PC-9 (cell line): Measurements from ENCODE around the gene ESR1. TPM values are rescaled to one million over a fixed set of nuclear protein-coding genes. Genes with fewer than 3 reads are reported as not detected.

Experiments used
- BruUV-seq: library from RNA; stranded (reverse); fragments of 400-500 nt; replicated peaks from 2 replicates; lab custom pipeline; 2021; lab: Mats Ljungman, UMichigan
- CTCF ChIA-PET: fragments of 300-600 bp; sonication (Branson Sonifier 250); formaldehyde crosslinking; loops from one replicate; lab custom pipeline; 2022; ENCODE audit warnings: antibody characterized with exemption; lab: Charles Lee
- POLR2A ChIA-PET: fragments of 300-600 bp; sonication (Branson Sonifier 250); formaldehyde crosslinking; loops from one replicate; lab custom pipeline; 2022; ENCODE audit warnings: antibody characterized with exemption; ENCODE audit not compliant: unreplicated experiment; lab: Charles Lee
- DNase-seq, 2 experiments: peaks; one replicate each; pipeline versions ENCODE4 v3.0.0 to v3.0.0-alpha.2; 2015 to 2022; ENCODE audit warnings: mixed read lengths in 1 of 2
- H2AFZ ChIP-seq: fragments of 200-600 bp; sonication (generic); 2 replicates; pipeline ENCODE4 v1.8.1; 2017; ENCODE audit warnings: antibody characterized with exemption
- H3F3A ChIP-seq: fragments of 200-600 bp; sonication (generic); 2 replicates; pipeline ENCODE4 v1.8.1; 2017; ENCODE audit warnings: antibody characterized with exemption, mild to moderate bottlenecking, low read depth; ENCODE audit not compliant: insufficient read depth
- H3K27ac ChIP-seq: fragments of 200-600 bp; sonication (generic); 2 replicates; pipeline ENCODE4 v1.6.1; 2016; ENCODE audit warnings: mixed run types
- H3K27me3 ChIP-seq: fragments of 200-600 bp; sonication (generic); 2 replicates; pipeline ENCODE4 v1.6.1; 2016; ENCODE audit warnings: low read depth, mixed run types; ENCODE audit not compliant: insufficient read depth
- H3K36me3 ChIP-seq: fragments of 200-600 bp; sonication (generic); 2 replicates; pipeline ENCODE4 v1.6.1; 2016; ENCODE audit warnings: low read depth, mixed run types
- H3K4me1 ChIP-seq: fragments of 200-600 bp; sonication (generic); replicated peaks from 2 replicates; pipeline ENCODE4 v1.6.1; 2016; ENCODE audit warnings: mixed run types; ENCODE audit not compliant: insufficient read depth
- H3K4me2 ChIP-seq: fragments of 200-600 bp; sonication (generic); 2 replicates; pipeline ENCODE4 v1.6.1; 2017; ENCODE audit warnings: mixed run types
- H3K4me3 ChIP-seq: fragments of 200-600 bp; sonication (generic); 2 replicates; pipeline ENCODE4 v1.6.1; 2016; ENCODE audit warnings: mixed run types
- H3K79me2 ChIP-seq: fragments of 200-600 bp; sonication (generic); 2 replicates; pipeline ENCODE4 v1.6.1; 2017; ENCODE audit warnings: low read depth, mixed run types
- H3K9me2 ChIP-seq: fragments of 200-600 bp; sonication (generic); 2 replicates; pipeline ENCODE4 v1.8.1; 2017; ENCODE audit warnings: mild to moderate bottlenecking; ENCODE audit not compliant: insufficient read depth
- H3K9me3 ChIP-seq: fragments of 200-600 bp; sonication (generic); 2 replicates; pipeline ENCODE4 v1.8.1; 2016; ENCODE audit warnings: low read depth; ENCODE audit not compliant: insufficient read depth
- H4K20me1 ChIP-seq: fragments of 200-600 bp; sonication (generic); 2 replicates; pipeline ENCODE4 v1.8.1; 2017; ENCODE audit not compliant: insufficient read depth
- CTCF ChIP-seq: fragments of 200-600 bp; sonication (generic); conservative IDR thresholded peaks from 2 replicates; pipeline ENCODE4 v1.6.1; 2017; ENCODE audit warnings: mixed run types, antibody characterized with exemption, mild to moderate bottlenecking, moderate library complexity
- EZH2 ChIP-seq: fragments of 200-600 bp; sonication (generic); IDR thresholded peaks from 2 replicates; pipeline ENCODE4 v1.8.0; 2017; ENCODE audit warnings: antibody characterized with exemption, low read depth
- intact Hi-C: fragments of 100-400 bp; cut with micrococcal nuclease; formaldehyde crosslinking; loops from one replicate; pipeline ENCODE4 v1.10.0; 2022; ENCODE audit not compliant: unreplicated experiment
- total RNA-seq: library from RNA; stranded (reverse); gene quantifications from 2 replicates; pipeline ENCODE4 v1.2.3, GENCODE V29; 2021

ESR1 gene
- total RNA-seq, 1 experiment from 2014 or later, result 1.5 TPM

GRCh38 chr6:151805286-151805840 is 2.1 kb upstream of the ESR1 start:
- no peak overlapping the region for H2AFZ ChIP-seq
- no peak overlapping the region for H3K4me2 ChIP-seq
- CTCF ChIA-PET, result no interaction called here
- no peaks in the 10 kb centered on the region for H3K9me2 ChIP-seq
- no peaks in the 10 kb centered on the region for H4K20me1 ChIP-seq
- no peaks in the 10 kb centered on the region for H3K79me2 ChIP-seq
- no peak for TF ChIP-seq EZH2
- no peak for TF ChIP-seq CTCF
- no peak overlapping the region for H3K27ac ChIP-seq
- intact Hi-C loops, result loop anchor here (5.0 kb wide), 2 partner anchors 38 to 97 kb away; no protein-coding TSS in a partner anchor
- H3K4me1 ChIP-seq, result 0 out of 2 replicates have a peak, but pooled peaks cover 3% of the 10 kb centered on the region
- H3K4me3 ChIP-seq, result no peak overlapping the region
- BruUV-seq, result no TSS peak
- POLR2A ChIA-PET, result no interaction called here
- no peaks in the 10 kb centered on the region; the same call in 1 of the 2 replicates for H3K9me3 ChIP-seq
- DNase-seq, result no peak
- H3F3A ChIP-seq, result 0 out of 2 replicates have a peak, but pooled peaks cover 4% of the 10 kb centered on the region
- no peaks in the 10 kb centered on the region for H3K36me3 ChIP-seq
- no peaks in the 10 kb centered on the region for H3K27me3 ChIP-seq

- H3K4me1 ChIP-seq, result 0 out of 2 replicates have a peak, but pooled peaks cover 3% of the 10 kb centered on the region
- intact Hi-C loops, result loop anchor here (5.0 kb wide), 2 partner anchors 40 to 95 kb away; no protein-coding TSS in a partner anchor
- no peaks in the 10 kb centered on the region for H3K9me2 ChIP-seq
- TF ChIP-seq CTCF, result no peak
- no peak for TF ChIP-seq EZH2
- H3K36me3 ChIP-seq, result no peaks in the 10 kb centered on the region
- DNase-seq, result no peak
- CTCF ChIA-PET, result no interaction called here
- H3K27ac ChIP-seq, result no peak overlapping the region
- H3K9me3 ChIP-seq, result no peaks in the 10 kb centered on the region; the same call in 1 of the 2 replicates
- peak overlapping the region; percentile 79 for H3K4me2 ChIP-seq
- BruUV-seq, result no TSS peak
- peak overlapping the region; percentile 86; the same call in 1 of the 2 replicates for H2AFZ ChIP-seq
- H3K79me2 ChIP-seq, result no peaks in the 10 kb centered on the region
- H4K20me1 ChIP-seq, result no peaks in the 10 kb centered on the region
- H3K4me3 ChIP-seq, result peak overlapping the region; percentile 57; the same call in 1 of the 2 replicates
- no peaks in the 10 kb centered on the region for H3K27me3 ChIP-seq
- POLR2A ChIA-PET, result no interaction called here
- H3F3A ChIP-seq, result 0 out of 2 replicates have a peak, but pooled peaks cover 4% of the 10 kb centered on the region
Measured at GRCh38 chr6:151806757-151807512, 547 bp upstream of the ESR1 start.

- intact Hi-C loops, result loop anchor here (5.0 kb wide), 2 partner anchors 41 to 94 kb away; no protein-coding TSS in a partner anchor
- peak overlapping the region; percentile 57 for H3K4me3 ChIP-seq
- peak overlapping the region; percentile 86 for H2AFZ ChIP-seq
- H4K20me1 ChIP-seq, result no peaks in the 10 kb centered on the region
- no peak for TF ChIP-seq CTCF
- TF ChIP-seq EZH2, result no peak
- BruUV-seq, result no TSS peak
- no peak for DNase-seq
- H3K27ac ChIP-seq, result no peak overlapping the region
- no peaks in the 10 kb centered on the region; the same call in 1 of the 2 replicates for H3K9me3 ChIP-seq
- H3K4me2 ChIP-seq, result peak overlapping the region; percentile 79
- ChIA-PET POLR2A (interaction anchor here (0.5 kb wide), 1 partner anchor 338 kb away, joined by 9 read pairs; no protein-coding TSS in a partner anchor), CTCF (interaction anchor here (0.6 kb wide), 1 partner anchor 304 kb away, joined by 3 read pairs; no protein-coding TSS in a partner anchor)
- no peaks in the 10 kb centered on the region for H3K36me3 ChIP-seq
- no peaks in the 10 kb centered on the region for H3K79me2 ChIP-seq
- 0 out of 2 replicates have a peak, but pooled peaks cover 4% of the 10 kb centered on the region for H3F3A ChIP-seq
- H3K4me1 ChIP-seq, result 0 out of 2 replicates have a peak, but pooled peaks cover 3% of the 10 kb centered on the region
- H3K9me2 ChIP-seq, result no peaks in the 10 kb centered on the region
- H3K27me3 ChIP-seq, result no peaks in the 10 kb centered on the region
Measured at GRCh38 chr6:151808371-151809241, 1.1 kb downstream of the ESR1 start.
